Coronary artery (tissue), 2 donors: ENCODE results near the gene RNF182.

Source experiments
- DNase-seq: peaks from one replicate; pipeline ENCODE4 v3.0.0-alpha.2; 2017; ENCODE audit warnings: low spot score
- H3K27ac ChIP-seq, 2 donors: fragments of 200-600 bp; sonication (generic); one replicate each; pipeline ENCODE4 v1.5.1; 2016 to 2019
- H3K4me3 ChIP-seq: fragments of 200-600 bp; sonication (generic); 2 replicates; pipeline ENCODE4 v1.5.1; 2016; ENCODE audit warnings: mild to moderate bottlenecking, moderate library complexity
- CTCF ChIP-seq: fragments of 200-600 bp; sonication (generic); IDR thresholded peaks from one replicate; pipeline ENCODE4 v1.5.1; 2019; ENCODE audit warnings: antibody characterized with exemption

Gene RNF182

GRCh38 chr6:13924146-13924948, 405 bp upstream of the RNF182 start:
- no peak for DNase-seq
- no peak for TF ChIP-seq CTCF
- Histone ChIP-seq H3K27ac (peak overlapping the region in 1 of 2 donors; percentile 12), H3K4me3 (peak overlapping the region; percentile 67)

- DNase-seq = no peak
- no peak overlapping the region for H3K27ac ChIP-seq
- no peak for TF ChIP-seq CTCF
- H3K4me3 ChIP-seq = no peak overlapping the region
These were observed 1.6 kb downstream of the RNF182 start for GRCh38 chr6:13926378-13926777.

GRCh38 chr6:13927203-13927602, 2.5 kb downstream of the RNF182 start:
- no peak for TF ChIP-seq CTCF
- H3K4me3 ChIP-seq = no peak overlapping the region
- DNase-seq = no peak
- H3K27ac ChIP-seq = no peak overlapping the region

GRCh38 chr6:13929196-13929595, 4.4 kb downstream of the RNF182 start:
- Histone ChIP-seq H3K4me3 (no peak overlapping the region), H3K27ac (no peak overlapping the region)
- no peak for TF ChIP-seq CTCF
- DNase-seq = no peak

- TF ChIP-seq CTCF = no peak
- Histone ChIP-seq H3K4me3 (no peak overlapping the region), H3K27ac (no peak overlapping the region)
- no peak for DNase-seq
These were observed 7.1 kb downstream of the RNF182 start for GRCh38 chr6:13931797-13932402.

- no peak for TF ChIP-seq CTCF
- Histone ChIP-seq H3K4me3 (no peak overlapping the region), H3K27ac (no peak overlapping the region)
- DNase-seq = no peak
These were observed 8.0 kb downstream of the RNF182 start for GRCh38 chr6:13932785-13933184.

- Histone ChIP-seq H3K4me3 (no peak overlapping the region), H3K27ac (no peak overlapping the region)
- no peak for DNase-seq
- no peak for TF ChIP-seq CTCF
These were observed 10.0 kb downstream of the RNF182 start for GRCh38 chr6:13934721-13935120.
